Fibroblast of the aortic adventitia (primary cell): ENCODE results near the gene CST3. TPM values are rescaled to one million over a fixed set of nuclear protein-coding genes. Genes with fewer than 3 reads are reported as not detected.
"Not testable (repeated sequence)": the region's sequence is repeated elsewhere in the genome, so short reads cannot be mapped to it uniquely, and the experiment has no call there.

Source experiments
- DNase-seq: peaks from one replicate; pipeline ENCODE4 v3.0.0-alpha.2; 2010; ENCODE audit warnings: low read depth
- H3K4me3 ChIP-seq: 2 replicates; pipeline ENCODE4 v1.5.1; 2011; ENCODE audit warnings: low read depth, mild to moderate bottlenecking, control low read depth, low read length, moderate library complexity
- total RNA-seq: library from RNA; depleted of rRNA; stranded (reverse); fragments of >200 nt; gene quantifications from 2 replicates; pipeline ENCODE4 v1.2.3, GENCODE V29; 2012; ENCODE audit warnings: low replicate concordance
- TF ChIP-seq, protein P1 (sequence below): IDR thresholded peaks from 2 replicates; pipeline ENCODE4 v1.5.1; 2011; ENCODE audit warnings: mild to moderate bottlenecking, low read length, control low read depth, inconsistent platforms; ENCODE audit not compliant: insufficient read depth

The CST3 gene
- total RNA-seq, 1 donor, result 246 TPM

DNA sequence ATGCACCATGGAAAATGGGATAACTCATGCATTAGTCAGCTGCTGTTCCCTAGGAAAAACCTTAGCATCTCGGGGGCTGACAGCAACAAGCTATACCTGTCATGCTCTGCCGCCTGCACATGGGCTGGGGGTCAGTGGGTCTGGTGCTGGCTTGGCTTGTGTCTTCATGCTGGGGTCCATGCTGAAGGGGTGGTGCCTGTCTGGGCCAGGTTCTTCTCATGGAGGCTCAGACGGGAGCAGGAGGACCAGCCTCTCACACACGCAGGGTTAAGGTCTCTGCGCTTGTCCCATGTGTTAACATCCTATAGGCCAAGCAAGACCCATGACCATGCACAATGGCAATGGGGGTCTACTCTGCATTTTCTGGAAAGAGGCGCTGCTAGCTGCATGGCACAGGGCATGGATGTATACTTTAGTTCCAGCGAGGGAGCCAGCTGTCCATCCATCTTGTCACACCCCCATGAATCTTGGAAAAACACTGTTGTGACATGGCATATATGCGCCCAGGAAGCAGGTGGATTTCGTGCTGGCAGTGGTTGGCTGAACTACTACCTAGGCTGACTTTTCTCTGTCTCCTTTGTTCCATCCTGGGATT is 24.6 kb upstream of the CST3 start:
- H3K4me3 ChIP-seq, result no peak overlapping the region
- TF ChIP-seq, protein P1, sequence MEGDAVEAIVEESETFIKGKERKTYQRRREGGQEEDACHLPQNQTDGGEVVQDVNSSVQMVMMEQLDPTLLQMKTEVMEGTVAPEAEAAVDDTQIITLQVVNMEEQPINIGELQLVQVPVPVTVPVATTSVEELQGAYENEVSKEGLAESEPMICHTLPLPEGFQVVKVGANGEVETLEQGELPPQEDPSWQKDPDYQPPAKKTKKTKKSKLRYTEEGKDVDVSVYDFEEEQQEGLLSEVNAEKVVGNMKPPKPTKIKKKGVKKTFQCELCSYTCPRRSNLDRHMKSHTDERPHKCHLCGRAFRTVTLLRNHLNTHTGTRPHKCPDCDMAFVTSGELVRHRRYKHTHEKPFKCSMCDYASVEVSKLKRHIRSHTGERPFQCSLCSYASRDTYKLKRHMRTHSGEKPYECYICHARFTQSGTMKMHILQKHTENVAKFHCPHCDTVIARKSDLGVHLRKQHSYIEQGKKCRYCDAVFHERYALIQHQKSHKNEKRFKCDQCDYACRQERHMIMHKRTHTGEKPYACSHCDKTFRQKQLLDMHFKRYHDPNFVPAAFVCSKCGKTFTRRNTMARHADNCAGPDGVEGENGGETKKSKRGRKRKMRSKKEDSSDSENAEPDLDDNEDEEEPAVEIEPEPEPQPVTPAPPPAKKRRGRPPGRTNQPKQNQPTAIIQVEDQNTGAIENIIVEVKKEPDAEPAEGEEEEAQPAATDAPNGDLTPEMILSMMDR, result no peak
- DNase-seq, result no peak

DNA sequence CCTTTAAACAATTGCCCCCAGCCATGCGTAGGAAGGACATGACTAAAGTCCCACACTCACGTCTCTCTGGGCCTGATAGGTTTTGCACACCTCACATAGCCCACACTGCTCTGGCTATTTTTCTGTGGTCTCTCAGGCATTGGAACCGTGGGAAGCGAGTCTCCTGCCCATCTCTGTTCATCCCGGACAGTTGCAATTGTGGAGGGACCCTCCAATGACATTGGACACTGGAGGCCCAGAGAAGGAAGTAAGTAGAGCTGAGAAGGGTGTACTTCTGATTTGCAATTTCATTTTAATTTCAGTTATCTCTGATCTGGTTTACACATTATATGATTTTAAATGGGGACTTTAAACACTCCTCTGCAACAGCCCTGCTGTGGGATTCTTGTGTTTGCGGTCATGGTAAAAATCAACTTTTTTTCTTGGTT is 23.3 kb upstream of the CST3 start:
- DNase-seq, result no peak
- H3K4me3 ChIP-seq, result no peak overlapping the region

DNA sequence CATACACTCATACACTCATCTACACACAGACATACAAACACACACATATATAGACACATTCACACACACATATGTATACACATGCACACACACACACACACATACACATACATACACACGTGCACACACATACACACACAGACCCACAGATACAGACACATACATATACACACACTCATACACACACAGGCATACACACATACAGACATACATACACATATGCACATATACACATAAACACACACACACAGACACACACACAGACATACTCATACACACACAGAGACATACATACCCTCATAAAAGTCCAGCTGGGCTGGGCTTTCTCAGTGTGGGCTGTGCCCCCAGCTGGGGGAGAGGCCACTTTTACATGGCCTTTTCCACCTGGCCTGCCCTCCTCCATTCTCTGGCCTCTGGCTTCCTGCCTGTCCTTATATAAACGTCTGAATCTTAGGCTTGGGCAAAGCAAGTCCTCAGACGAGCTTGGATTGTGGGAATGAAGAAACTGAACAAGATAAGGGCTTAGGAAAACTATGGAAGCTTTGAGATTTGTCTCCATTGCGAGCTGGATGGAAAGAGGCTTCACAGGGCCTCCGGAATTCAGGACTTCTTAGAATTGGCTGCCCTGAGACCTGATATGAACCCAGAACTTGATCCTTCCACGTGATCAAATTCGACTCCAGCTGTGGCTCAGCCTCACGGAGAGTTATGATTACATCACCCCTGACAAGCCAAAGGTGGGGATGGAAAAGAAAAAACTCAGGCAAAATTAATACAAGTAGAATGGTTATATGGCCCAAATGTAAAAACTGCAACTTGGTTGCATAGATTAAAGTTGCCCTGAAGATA is 22.5 kb upstream of the CST3 start:
- H3K4me3 ChIP-seq, result no peak overlapping the region
- TF ChIP-seq, protein P1, result no peak
- peak; percentile 81 for DNase-seq

More for the DNA sequence above, 23.3 kb upstream of the CST3 start:
- TF ChIP-seq, protein P1, result no peak

DNA sequence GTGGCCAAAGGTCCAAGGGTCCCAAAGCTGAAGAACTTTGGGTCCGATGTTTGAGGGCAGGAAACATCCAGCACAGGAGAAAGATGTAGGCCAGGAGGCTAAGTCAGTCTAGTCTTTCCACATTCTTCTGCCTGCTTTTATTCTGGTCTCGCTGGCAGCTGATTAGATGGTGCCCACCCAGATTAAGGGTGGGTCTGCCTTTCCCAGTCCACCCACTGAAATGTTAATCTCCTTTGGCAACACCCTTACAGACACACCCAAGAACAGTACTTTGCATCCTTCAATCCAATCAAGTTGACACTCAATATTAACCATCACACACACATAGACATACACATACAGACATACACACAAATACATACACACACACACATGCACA is 21.8 kb upstream of the CST3 start:
- not testable (repeated sequence) for DNase-seq, H3K4me3 ChIP-seq

DNA sequence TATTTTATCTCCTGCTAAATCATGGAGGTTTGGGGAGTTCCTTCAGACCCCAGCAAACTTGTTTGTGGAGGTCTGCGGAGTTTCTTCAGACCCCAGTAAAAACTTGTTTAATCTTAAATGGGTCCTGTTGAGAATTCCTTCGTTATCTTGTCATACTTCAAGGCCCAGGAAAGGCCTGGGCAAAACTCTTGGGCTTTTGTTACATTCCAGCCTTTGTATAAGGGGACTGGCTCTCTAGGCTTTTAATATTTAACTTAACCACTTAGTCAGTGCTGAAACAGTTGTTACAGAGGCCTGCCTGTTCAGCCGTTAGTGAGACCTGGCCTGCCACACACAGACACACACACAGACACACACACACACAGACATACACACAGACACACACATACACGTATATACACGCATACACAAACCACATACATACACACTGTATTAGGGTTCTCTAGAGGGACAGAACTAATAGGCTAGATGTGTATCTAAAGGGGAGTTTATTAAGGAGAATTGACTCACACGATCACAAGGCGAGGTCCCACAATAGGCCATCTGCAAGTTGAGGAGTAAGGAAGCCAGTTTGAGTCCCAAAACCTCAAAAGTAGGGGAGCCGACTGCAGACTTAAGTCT is 21.3 kb upstream of the CST3 start:
- TF ChIP-seq, protein P1, result no peak
- H3K4me3 ChIP-seq, result no peak overlapping the region
- no peak for DNase-seq

DNA sequence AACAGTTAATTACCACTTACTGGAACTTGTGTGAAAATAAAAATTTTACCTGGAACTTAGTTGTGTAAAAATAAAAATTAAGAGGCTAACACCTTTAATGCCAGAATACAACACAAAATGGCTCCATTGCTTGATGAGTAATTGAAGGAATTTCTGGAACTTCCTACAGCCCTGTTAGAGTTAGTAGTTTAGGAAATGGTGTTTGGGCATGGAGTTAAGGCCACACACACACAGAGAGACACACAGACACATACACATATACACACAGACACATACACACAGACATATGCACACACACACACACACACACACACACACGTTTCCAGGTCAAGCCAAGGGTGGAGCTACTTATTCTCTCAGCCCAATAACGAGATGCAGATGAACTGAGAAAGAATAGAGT is 20.6 kb upstream of the CST3 start:
- no peak for DNase-seq
- no peak overlapping the region for H3K4me3 ChIP-seq
- TF ChIP-seq, protein P1, result no peak

DNA sequence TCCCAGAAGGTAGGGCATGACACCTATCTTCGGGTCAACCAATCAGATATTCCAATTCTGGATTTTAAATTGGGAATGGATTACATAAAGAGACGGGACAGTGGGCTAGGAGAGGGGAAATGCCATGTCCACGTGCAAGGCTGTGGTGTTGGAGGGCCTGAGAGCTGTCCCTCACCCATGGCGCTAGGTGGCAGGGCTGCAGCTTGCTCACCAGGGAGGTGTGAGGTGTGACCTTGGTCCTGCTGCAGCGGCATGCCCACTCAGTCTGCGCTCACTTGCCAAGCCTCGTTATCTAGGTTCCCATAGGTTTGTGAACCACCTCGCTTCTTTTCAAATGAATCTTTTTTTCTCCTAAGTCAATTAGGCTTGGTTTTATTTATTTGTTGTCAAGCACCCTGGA is 19.4 kb upstream of the CST3 start:
- H3K4me3 ChIP-seq, result no peak overlapping the region
- TF ChIP-seq, protein P1, result no peak
- DNase-seq, result no peak
